Gastroesophageal sphincter (tissue), 3 donors: ENCODE results near the gene NEUROG1.

Experiments used
- EP300 ChIP-seq: sonication (generic); formaldehyde crosslinking; IDR thresholded peaks from one replicate; pipeline ENCODE4 v1.6.1; 2017; ENCODE audit warnings: antibody characterized with exemption, mild to moderate bottlenecking
- POLR2A ChIP-seq, 2 donors: fragments of 450-650 bp; IDR thresholded peaks; one replicate each; pipeline ENCODE4 v1.6.1; 2017; ENCODE audit warnings: antibody characterized with exemption in 2 of 2, mild to moderate bottlenecking in 2 of 2, moderate library complexity in 1 of 2
- TF ChIP-seq, protein P1 (sequence below), 4 experiments: fragments of 200-600 bp in 2 of 4; fragments of 450-650 bp in 2 of 4; sonication (generic) in 1 of 4; IDR thresholded peaks; one replicate each; pipeline ENCODE4 v1.5.1; 2017 to 2019; ENCODE audit warnings: antibody characterized with exemption in 4 of 4, mild to moderate bottlenecking in 2 of 4, moderate library complexity in 2 of 4

DNA sequence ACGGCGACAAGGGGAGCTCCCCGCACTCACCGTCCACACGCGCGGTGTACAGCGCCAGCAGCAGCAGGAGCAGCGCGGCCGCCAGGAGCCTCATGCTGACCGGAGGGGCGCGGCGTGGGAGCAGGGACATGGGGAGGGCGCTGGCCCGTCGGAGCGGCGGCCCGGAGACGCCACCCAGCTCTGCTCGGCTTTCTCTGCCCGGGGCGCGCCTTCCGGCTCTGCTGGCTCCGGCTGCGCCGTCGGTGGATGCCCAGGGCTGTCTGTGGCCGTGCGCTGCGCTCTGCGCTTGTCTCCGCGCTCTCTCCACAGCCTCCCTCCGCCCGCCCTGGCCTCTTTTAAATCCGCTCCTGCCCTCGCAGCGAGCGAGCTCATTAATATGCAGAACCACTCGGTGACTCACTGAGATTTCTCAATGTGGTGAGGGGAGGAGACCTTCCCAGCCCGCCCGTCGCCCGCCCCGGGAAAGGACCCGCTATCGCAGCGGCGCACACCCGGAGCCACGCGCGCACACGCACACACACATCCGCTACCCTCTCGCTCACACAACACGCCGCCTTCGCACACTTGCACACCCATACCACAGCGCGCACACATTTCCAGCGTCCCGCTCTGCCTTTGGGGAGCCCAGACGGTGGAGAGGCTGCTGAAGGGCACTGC, 43.0 kb upstream of the NEUROG1 start, which contains the start of gene CXCL14:
- TF ChIP-seq EP300 (no peak), POLR2A (IDR thresholded peaks at IDR 0.05) (no peak)
- TF ChIP-seq, protein P1, sequence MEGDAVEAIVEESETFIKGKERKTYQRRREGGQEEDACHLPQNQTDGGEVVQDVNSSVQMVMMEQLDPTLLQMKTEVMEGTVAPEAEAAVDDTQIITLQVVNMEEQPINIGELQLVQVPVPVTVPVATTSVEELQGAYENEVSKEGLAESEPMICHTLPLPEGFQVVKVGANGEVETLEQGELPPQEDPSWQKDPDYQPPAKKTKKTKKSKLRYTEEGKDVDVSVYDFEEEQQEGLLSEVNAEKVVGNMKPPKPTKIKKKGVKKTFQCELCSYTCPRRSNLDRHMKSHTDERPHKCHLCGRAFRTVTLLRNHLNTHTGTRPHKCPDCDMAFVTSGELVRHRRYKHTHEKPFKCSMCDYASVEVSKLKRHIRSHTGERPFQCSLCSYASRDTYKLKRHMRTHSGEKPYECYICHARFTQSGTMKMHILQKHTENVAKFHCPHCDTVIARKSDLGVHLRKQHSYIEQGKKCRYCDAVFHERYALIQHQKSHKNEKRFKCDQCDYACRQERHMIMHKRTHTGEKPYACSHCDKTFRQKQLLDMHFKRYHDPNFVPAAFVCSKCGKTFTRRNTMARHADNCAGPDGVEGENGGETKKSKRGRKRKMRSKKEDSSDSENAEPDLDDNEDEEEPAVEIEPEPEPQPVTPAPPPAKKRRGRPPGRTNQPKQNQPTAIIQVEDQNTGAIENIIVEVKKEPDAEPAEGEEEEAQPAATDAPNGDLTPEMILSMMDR (IDR thresholded peaks at IDR 0.05) = no peak
